CD14-positive monocyte (primary cell): Measurements from ENCODE around the gene VAT1L. TPM values are rescaled to one million over a fixed set of nuclear protein-coding genes. Genes with fewer than 3 reads are reported as not detected.

Experiments
- DNase-seq, 3 donors: peaks; one replicate each; pipeline ENCODE4 v3.0.0-alpha.2; 2011 to 2022
- H2AFZ ChIP-seq: 2 replicates; pipeline ENCODE4 v1.6.0; 2012; ENCODE audit warnings: mild to moderate bottlenecking, low read depth, low read length, inconsistent platforms; ENCODE audit not compliant: insufficient read depth, poor library complexity, severe bottlenecking
- H3K27ac ChIP-seq, 2 donors: 1 replicate in 1 of 2; 2 replicates in 1 of 2; pipeline ENCODE4 v1.5.1; 2012 to 2013; ENCODE audit warnings: low read length in 2 of 2, control low read depth in 1 of 2, inconsistent platforms in 1 of 2, low read depth in 1 of 2, mild to moderate bottlenecking in 1 of 2
- H3K27me3 ChIP-seq, 2 donors: one replicate each; pipeline versions ENCODE4 v1.6.0 to v1.6.1; 2011 to 2013; ENCODE audit warnings: low read length in 2 of 2; ENCODE audit not compliant: control insufficient read depth in 2 of 2, insufficient read depth in 2 of 2
- H3K36me3 ChIP-seq, 2 donors: replicated peaks in 1 of 2; 1 replicate in 1 of 2; 2 replicates in 1 of 2; pipeline versions ENCODE4 v1.5.1 to v1.6.1; 2012 to 2013; ENCODE audit warnings: low read length in 2 of 2, control low read depth in 1 of 2, inconsistent platforms in 1 of 2, mild to moderate bottlenecking in 1 of 2; ENCODE audit not compliant: insufficient read depth in 2 of 2, control insufficient read depth in 1 of 2
- H3K4me1 ChIP-seq, 2 donors: 1 replicate in 1 of 2; 2 replicates in 1 of 2; pipeline versions ENCODE4 v1.5.1 to v1.6.1; 2012 to 2013; ENCODE audit warnings: low read length in 2 of 2, control low read depth in 1 of 2, inconsistent platforms in 1 of 2, mild to moderate bottlenecking in 1 of 2, moderate library complexity in 1 of 2; ENCODE audit not compliant: insufficient read depth in 2 of 2, control insufficient read depth in 1 of 2
- H3K4me2 ChIP-seq: replicated peaks from 2 replicates; pipeline ENCODE3; 2012; ENCODE audit warnings: low read length, moderate library complexity, mild to moderate bottlenecking; ENCODE audit not compliant: poor library complexity, severe bottlenecking; ENCODE audit errors: extremely low read depth
- H3K4me3 ChIP-seq, 3 experiments: fragments of 200-600 bp in 1 of 3; sonication (generic) in 1 of 3; replicated peaks in 1 of 3; 1 replicate in 2 of 3; 2 replicates in 1 of 3; pipeline ENCODE4 v1.5.1; 2011 to 2013; ENCODE audit warnings: low read length in 3 of 3, mild to moderate bottlenecking in 3 of 3, control low read depth in 2 of 3, low read depth in 2 of 3, inconsistent platforms in 1 of 3, moderate library complexity in 1 of 3
- H3K79me2 ChIP-seq: 2 replicates; pipeline ENCODE4 v1.6.0; 2012; ENCODE audit warnings: mild to moderate bottlenecking, control low read depth, inconsistent platforms, low read length, moderate library complexity; ENCODE audit not compliant: insufficient read depth
- H3K9ac ChIP-seq: 2 replicates; pipeline ENCODE4 v1.6.0; 2017; ENCODE audit warnings: low read length, mild to moderate bottlenecking; ENCODE audit not compliant: insufficient read depth, poor library complexity, severe bottlenecking
- H3K9me3 ChIP-seq, 2 donors: replicated peaks in 1 of 2; 1 replicate in 1 of 2; 2 replicates in 1 of 2; pipeline versions ENCODE4 v1.5.1 to v1.6.1; 2012 to 2013; ENCODE audit warnings: low read length in 2 of 2, control low read depth in 1 of 2; ENCODE audit not compliant: control insufficient read depth in 1 of 2, insufficient read depth in 1 of 2
- H4K20me1 ChIP-seq: 2 replicates; pipeline ENCODE4 v1.6.0; 2012; ENCODE audit warnings: mild to moderate bottlenecking, low read length, control low read depth, moderate library complexity; ENCODE audit not compliant: insufficient read depth
- H3K27ac Mint-ChIP-seq, 7 donors: one replicate each; pipeline ENCODE4 v1.8.0; 2020; ENCODE audit warnings: mild to moderate bottlenecking in 7 of 7, mixed read lengths in 7 of 7, moderate library complexity in 6 of 7, inconsistent platforms in 2 of 7
- H3K27me3 Mint-ChIP-seq, 3 donors: one replicate each; pipeline ENCODE4 v1.8.0; 2021 to 2022; ENCODE audit warnings: low read depth in 3 of 3, mild to moderate bottlenecking in 3 of 3, mixed read lengths in 3 of 3, moderate library complexity in 3 of 3, inconsistent platforms in 1 of 3
- H3K36me3 Mint-ChIP-seq, 2 donors: one replicate each; pipeline ENCODE4 v1.8.0; 2020; ENCODE audit warnings: mixed read lengths in 2 of 2, inconsistent platforms in 1 of 2, mild to moderate bottlenecking in 1 of 2
- H3K4me1 Mint-ChIP-seq: one replicate; pipeline ENCODE4 v1.8.0; 2020; ENCODE audit warnings: mild to moderate bottlenecking, mixed read lengths
- H3K4me3 Mint-ChIP-seq, 2 donors: one replicate each; pipeline ENCODE4 v1.8.0; 2020; ENCODE audit warnings: mild to moderate bottlenecking in 2 of 2, mixed read lengths in 2 of 2, moderate library complexity in 1 of 2
- H3K9me3 Mint-ChIP-seq, 7 donors: one replicate each; pipeline ENCODE4 v1.8.0; 2020 to 2022; ENCODE audit warnings: mixed read lengths in 7 of 7, mild to moderate bottlenecking in 6 of 7, moderate library complexity in 6 of 7, inconsistent platforms in 2 of 7
- WGBS: methylation state at CpG from one replicate; pipeline ENCODE4 v1.1.5; 2013; ENCODE audit warnings: missing lambda C conversion rate; ENCODE audit not compliant: insufficient coverage; 5-methylcytosine and 5-hydroxymethylcytosine counted together
- intact Hi-C, 2 donors: fragments of 100-400 bp; cut with micrococcal nuclease; formaldehyde crosslinking; loops; one replicate each; pipeline versions ENCODE4 v1.15.0 to v1.15.1; 2023
- polyA plus RNA-seq, 3 donors: library from polyadenylated mRNA; depleted of rRNA in 1 of 3; unstranded in 2 of 3; stranded (reverse) in 1 of 3; fragments of 300-500 nt in 2 of 3; fragments of >200 nt in 1 of 3; fragmentation: Illumina TruSeq in 2 of 3; gene quantifications; 1 replicate in 2 of 3; 2 replicates in 1 of 3; pipeline ENCODE4 v1.2.3, GENCODE V29; 2012 to 2021
- TF ChIP-seq, protein P1 (sequence below): fragments of 200-600 bp; IDR thresholded peaks from one replicate; pipeline ENCODE4 v1.8.0; 2022; ENCODE audit warnings: antibody characterized with exemption, mild to moderate bottlenecking

VAT1L gene
- polyA plus RNA-seq, 3 donors, result not detected

DNA sequence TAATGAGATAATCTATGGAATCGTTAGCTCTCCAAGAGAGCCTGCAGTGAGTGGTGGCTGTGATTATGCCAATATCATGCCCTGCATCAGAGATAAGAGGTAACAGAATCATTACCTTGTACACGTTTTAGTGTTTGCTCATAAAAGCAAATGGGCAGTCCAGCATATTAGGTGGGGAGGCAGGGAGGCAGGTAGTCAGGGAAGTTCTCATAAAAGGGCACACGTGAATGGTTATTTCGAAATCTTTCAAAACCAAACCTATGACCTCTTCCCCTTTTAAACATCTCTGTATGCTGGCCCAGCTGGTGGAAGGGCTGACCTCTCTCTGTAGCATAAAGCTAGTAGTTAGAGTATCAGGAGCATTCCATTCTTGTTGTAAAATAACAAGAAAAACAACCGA lies 51.7 kb downstream of the VAT1L start:
- H3K36me3 Mint-ChIP-seq, result no peaks in the 10 kb centered on the region
- H4K20me1 ChIP-seq, result no peaks in the 10 kb centered on the region
- TF ChIP-seq, protein P1, sequence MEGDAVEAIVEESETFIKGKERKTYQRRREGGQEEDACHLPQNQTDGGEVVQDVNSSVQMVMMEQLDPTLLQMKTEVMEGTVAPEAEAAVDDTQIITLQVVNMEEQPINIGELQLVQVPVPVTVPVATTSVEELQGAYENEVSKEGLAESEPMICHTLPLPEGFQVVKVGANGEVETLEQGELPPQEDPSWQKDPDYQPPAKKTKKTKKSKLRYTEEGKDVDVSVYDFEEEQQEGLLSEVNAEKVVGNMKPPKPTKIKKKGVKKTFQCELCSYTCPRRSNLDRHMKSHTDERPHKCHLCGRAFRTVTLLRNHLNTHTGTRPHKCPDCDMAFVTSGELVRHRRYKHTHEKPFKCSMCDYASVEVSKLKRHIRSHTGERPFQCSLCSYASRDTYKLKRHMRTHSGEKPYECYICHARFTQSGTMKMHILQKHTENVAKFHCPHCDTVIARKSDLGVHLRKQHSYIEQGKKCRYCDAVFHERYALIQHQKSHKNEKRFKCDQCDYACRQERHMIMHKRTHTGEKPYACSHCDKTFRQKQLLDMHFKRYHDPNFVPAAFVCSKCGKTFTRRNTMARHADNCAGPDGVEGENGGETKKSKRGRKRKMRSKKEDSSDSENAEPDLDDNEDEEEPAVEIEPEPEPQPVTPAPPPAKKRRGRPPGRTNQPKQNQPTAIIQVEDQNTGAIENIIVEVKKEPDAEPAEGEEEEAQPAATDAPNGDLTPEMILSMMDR, result no peak
- no peaks in the 10 kb centered on the region for H3K9me3 Mint-ChIP-seq
- H3K9me3 ChIP-seq, result no peaks in the 10 kb centered on the region
- no peak overlapping the region for H3K4me3 Mint-ChIP-seq
- H3K27me3 ChIP-seq, result no peaks in the 10 kb centered on the region
- H2AFZ ChIP-seq, result no peak overlapping the region
- no peak overlapping the region for H3K9ac ChIP-seq
- no peak overlapping the region for H3K27ac Mint-ChIP-seq
- WGBS, result 100% methylated on average over 1 of the region's 5 CpGs
- H3K27ac ChIP-seq, result no peak overlapping the region
- no peaks in the 10 kb centered on the region for H3K79me2 ChIP-seq
- no peaks in the 10 kb centered on the region for H3K4me1 ChIP-seq
- H3K27me3 Mint-ChIP-seq, result peaks cover 6 to 13% (median 7%) of the 10 kb centered on the region in 3 donors
- no peak for DNase-seq
- H3K4me1 Mint-ChIP-seq, result peaks cover 4% of the 10 kb centered on the region
- intact Hi-C loops, result no loop called here
- no peak overlapping the region for H3K4me2 ChIP-seq
- no peak overlapping the region for H3K4me3 ChIP-seq
- H3K36me3 ChIP-seq, result no peaks in the 10 kb centered on the region

DNA sequence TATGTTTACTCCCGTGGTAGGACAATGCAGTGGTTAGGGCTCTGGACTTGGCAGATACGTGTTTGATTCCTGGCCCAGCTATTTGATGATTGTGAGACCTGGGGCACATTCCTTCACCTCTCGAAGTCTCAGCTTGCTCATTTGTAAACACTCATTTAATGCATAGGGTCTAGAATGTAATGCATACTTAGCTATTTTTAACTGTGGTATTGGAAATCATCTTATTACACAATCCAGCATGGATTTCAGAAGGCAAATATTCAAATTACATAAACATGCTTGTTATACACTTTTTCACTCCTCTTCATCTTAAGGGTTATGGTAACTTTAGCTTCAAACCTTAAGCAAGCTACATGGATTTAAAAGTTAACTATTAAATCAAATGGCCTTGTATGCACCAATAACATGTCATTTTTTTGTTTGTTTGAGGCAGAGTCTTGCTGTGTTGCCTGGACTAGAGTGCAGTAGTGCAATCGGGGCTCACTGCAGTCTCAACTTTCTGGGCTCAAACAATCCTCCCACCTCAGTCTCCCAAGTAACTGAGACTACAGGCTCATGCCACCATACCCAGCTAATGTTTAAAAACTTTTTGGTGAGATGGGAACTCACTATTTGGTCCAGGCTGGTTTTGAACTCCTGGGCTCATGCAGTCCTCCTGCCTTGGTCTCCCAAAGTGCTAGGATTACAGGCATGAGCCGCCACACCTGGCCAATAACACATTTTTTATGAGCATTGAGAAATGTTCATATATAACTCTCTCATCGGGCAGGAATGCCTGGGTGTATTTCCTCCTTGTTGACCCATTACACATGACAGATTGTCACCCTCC lies 52.5 kb downstream of the VAT1L start:
- no peak overlapping the region for H3K4me2 ChIP-seq
- DNase-seq, result no peak
- no peaks in the 10 kb centered on the region for H3K36me3 ChIP-seq
- H3K4me1 Mint-ChIP-seq, result peaks cover 4% of the 10 kb centered on the region
- no peak overlapping the region for H3K4me3 ChIP-seq
- H3K79me2 ChIP-seq, result no peaks in the 10 kb centered on the region
- no peak overlapping the region for H2AFZ ChIP-seq
- intact Hi-C loops, result no loop called here
- H3K27ac ChIP-seq, result no peak overlapping the region
- no peak overlapping the region for H3K27ac Mint-ChIP-seq
- TF ChIP-seq, protein P1, result no peak
- no peaks in the 10 kb centered on the region for H3K9me3 ChIP-seq
- H3K36me3 Mint-ChIP-seq, result no peaks in the 10 kb centered on the region
- peaks cover 6 to 15% (median 11%) of the 10 kb centered on the region in 3 donors for H3K27me3 Mint-ChIP-seq
- H3K9ac ChIP-seq, result no peak overlapping the region
- H4K20me1 ChIP-seq, result no peaks in the 10 kb centered on the region
- no peak overlapping the region for H3K4me3 Mint-ChIP-seq
- H3K9me3 Mint-ChIP-seq, result peaks cover 0 to 3% (median 0%) of the 10 kb centered on the region in 7 donors
- no peaks in the 10 kb centered on the region for H3K4me1 ChIP-seq
- no peaks in the 10 kb centered on the region for H3K27me3 ChIP-seq
- WGBS, result 60% methylated on average over 1 of the region's 6 CpGs
